Progenitor cell of endocrine pancreas (in vitro differentiated cells): ENCODE data around the gene SDK2. TPM values are rescaled to one million over a fixed set of nuclear protein-coding genes. Genes with fewer than 3 reads are reported as not detected.
A peak's percentile ranks its signal among the peaks of the same experiment; 100 is the strongest.

Source experiments
- DNase-seq: peaks from one replicate; pipeline ENCODE4 v3.0.0; 2021; ENCODE audit warnings: low spot score; ENCODE audit not compliant: unreplicated experiment
- H3K27ac Mint-ChIP-seq: 2 replicates; pipeline ENCODE4 v1.8.0; 2021; ENCODE audit warnings: mild to moderate bottlenecking, moderate library complexity, mixed read lengths
- H3K27me3 Mint-ChIP-seq: 2 replicates; pipeline ENCODE4 v1.8.0; 2021; ENCODE audit warnings: mixed read lengths
- H3K36me3 Mint-ChIP-seq: 2 replicates; pipeline ENCODE4 v1.8.0; 2022; ENCODE audit warnings: mixed read lengths; ENCODE audit not compliant: insufficient read depth
- H3K4me1 Mint-ChIP-seq: 2 replicates; pipeline ENCODE4 v1.8.0; 2021; ENCODE audit warnings: low read depth, mixed read lengths
- H3K4me3 Mint-ChIP-seq: 2 replicates; pipeline ENCODE4 v1.8.0; 2021; ENCODE audit warnings: low read depth, mild to moderate bottlenecking, moderate library complexity, mixed read lengths
- H3K9me3 Mint-ChIP-seq: 2 replicates; pipeline ENCODE4 v1.8.0; 2021; ENCODE audit warnings: low read depth, mixed read lengths
- total RNA-seq: library from RNA; stranded (reverse); gene quantifications from 2 replicates; pipeline ENCODE4 v1.2.1, GENCODE V29; 2021
- TF ChIP-seq, protein P1 (sequence below): fragments of 200-600 bp; sonication (generic); IDR thresholded peaks from one replicate; pipeline ENCODE4 v1.5.0; 2021; ENCODE audit warnings: antibody characterized with exemption, mild to moderate bottlenecking; ENCODE audit not compliant: unreplicated experiment

SDK2 gene
- total RNA-seq, 1 donor from 2014 or later = 6.7 TPM

- H3K27me3 Mint-ChIP-seq = peaks cover 16% of the 10 kb centered on the region
- TF ChIP-seq, protein P1, sequence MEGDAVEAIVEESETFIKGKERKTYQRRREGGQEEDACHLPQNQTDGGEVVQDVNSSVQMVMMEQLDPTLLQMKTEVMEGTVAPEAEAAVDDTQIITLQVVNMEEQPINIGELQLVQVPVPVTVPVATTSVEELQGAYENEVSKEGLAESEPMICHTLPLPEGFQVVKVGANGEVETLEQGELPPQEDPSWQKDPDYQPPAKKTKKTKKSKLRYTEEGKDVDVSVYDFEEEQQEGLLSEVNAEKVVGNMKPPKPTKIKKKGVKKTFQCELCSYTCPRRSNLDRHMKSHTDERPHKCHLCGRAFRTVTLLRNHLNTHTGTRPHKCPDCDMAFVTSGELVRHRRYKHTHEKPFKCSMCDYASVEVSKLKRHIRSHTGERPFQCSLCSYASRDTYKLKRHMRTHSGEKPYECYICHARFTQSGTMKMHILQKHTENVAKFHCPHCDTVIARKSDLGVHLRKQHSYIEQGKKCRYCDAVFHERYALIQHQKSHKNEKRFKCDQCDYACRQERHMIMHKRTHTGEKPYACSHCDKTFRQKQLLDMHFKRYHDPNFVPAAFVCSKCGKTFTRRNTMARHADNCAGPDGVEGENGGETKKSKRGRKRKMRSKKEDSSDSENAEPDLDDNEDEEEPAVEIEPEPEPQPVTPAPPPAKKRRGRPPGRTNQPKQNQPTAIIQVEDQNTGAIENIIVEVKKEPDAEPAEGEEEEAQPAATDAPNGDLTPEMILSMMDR = no peak
- peaks cover 3% of the 10 kb centered on the region for H3K9me3 Mint-ChIP-seq
- no peak overlapping the region for H3K4me3 Mint-ChIP-seq
- no peaks in the 10 kb centered on the region for H3K36me3 Mint-ChIP-seq
- H3K4me1 Mint-ChIP-seq = peaks cover 12% of the 10 kb centered on the region
- H3K27ac Mint-ChIP-seq = no peak overlapping the region
- DNase-seq = no peak
These were observed 19.4 kb upstream of the SDK2 start for GRCh38 chr17:73663614-73664013.

GRCh38 chr17:73660366-73660765 is 16.1 kb upstream of the SDK2 start:
- H3K27me3 Mint-ChIP-seq = peaks cover 14% of the 10 kb centered on the region
- DNase-seq = no peak
- H3K4me1 Mint-ChIP-seq = peaks cover 8% of the 10 kb centered on the region
- TF ChIP-seq, protein P1 = no peak
- H3K27ac Mint-ChIP-seq = no peak overlapping the region
- H3K4me3 Mint-ChIP-seq = no peak overlapping the region
- no peaks in the 10 kb centered on the region for H3K36me3 Mint-ChIP-seq
- peaks cover 3% of the 10 kb centered on the region for H3K9me3 Mint-ChIP-seq

DNA sequence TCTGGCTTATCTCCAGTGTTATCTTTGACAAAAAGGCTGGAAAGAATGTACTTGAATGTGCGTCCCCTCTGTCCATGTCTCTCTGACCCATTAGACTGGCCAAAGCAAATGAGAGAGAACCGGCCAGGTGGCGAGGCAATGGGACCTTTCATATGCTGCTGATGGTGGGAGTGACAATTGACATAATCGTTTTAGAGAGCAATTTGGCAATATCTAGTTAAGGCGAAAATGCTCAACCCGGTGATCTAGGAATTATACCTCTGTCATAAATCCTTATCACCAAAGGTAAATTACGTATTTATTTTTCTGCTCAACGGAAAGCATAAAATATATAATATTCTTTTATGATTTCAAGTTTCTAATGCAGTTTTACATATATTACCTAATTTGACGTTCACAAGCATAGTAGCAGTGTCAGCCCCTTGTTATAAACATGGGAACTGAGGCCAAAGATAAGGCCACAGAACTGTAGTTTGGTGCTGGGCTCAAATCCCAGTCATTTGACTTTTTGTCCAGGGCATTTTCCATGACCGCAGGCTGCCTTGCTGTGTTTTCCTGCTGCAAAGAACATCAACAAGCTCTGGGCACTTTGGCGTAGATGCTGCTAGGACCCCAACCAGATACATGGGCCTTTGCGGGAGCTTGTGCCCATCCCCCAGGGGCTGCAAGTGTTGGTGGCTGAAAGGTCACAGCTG is 14.7 kb upstream of the SDK2 start:
- no peak overlapping the region for H3K4me3 Mint-ChIP-seq
- no peak overlapping the region for H3K27ac Mint-ChIP-seq

GRCh38 chr17:73657473-73658116 is 13.3 kb upstream of the SDK2 start:
- TF ChIP-seq, protein P1 = peak; percentile 72
- peaks cover 16% of the 10 kb centered on the region for H3K9me3 Mint-ChIP-seq
- no peaks in the 10 kb centered on the region for H3K36me3 Mint-ChIP-seq
- H3K4me3 Mint-ChIP-seq = no peak overlapping the region
- H3K4me1 Mint-ChIP-seq = no peaks in the 10 kb centered on the region
- no peak overlapping the region for H3K27ac Mint-ChIP-seq
- peaks cover 32% of the 10 kb centered on the region for H3K27me3 Mint-ChIP-seq
- DNase-seq = peak; percentile 43

More for the DNA sequence above, 14.7 kb upstream of the SDK2 start:
- TF ChIP-seq, protein P1 = no peak
- Mint-ChIP-seq H3K36me3 (no peaks in the 10 kb centered on the region), H3K27me3 (peaks cover 25% of the 10 kb centered on the region), H3K9me3 (peaks cover 12% of the 10 kb centered on the region), H3K4me1 (peaks cover 3% of the 10 kb centered on the region)
- DNase-seq = no peak

DNA sequence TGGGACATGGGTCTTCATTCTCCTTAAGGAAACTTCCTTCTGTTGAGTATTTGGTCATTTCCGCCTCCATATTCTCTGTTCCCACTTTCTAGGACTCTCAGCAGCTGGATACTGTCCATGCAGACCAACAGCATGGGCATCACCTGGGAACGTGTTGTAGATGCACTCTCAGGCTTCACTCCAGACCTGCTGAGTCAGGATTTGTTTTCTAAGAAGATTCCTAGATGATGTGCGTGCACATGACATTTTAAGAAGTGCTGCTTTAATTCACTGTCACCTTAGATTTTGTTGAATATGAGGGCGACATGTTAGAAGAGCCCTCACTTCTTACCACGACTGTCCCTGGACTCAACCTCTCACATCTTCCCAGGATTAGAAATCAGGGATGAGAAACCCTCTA is 10.0 kb upstream of the SDK2 start:
- H3K9me3 Mint-ChIP-seq = peaks cover 16% of the 10 kb centered on the region
- peaks cover 42% of the 10 kb centered on the region for H3K27me3 Mint-ChIP-seq
- peaks cover 3% of the 10 kb centered on the region for H3K4me1 Mint-ChIP-seq
- DNase-seq = no peak
- TF ChIP-seq, protein P1 = no peak
- H3K36me3 Mint-ChIP-seq = no peaks in the 10 kb centered on the region
- no peak overlapping the region for H3K27ac Mint-ChIP-seq
- no peak overlapping the region for H3K4me3 Mint-ChIP-seq
